ENCODE data around the gene GOLGA8F.
"Not testable (repeated sequence)": the region's sequence is repeated elsewhere in the genome, so short reads cannot be mapped to it uniquely, and the experiment has no call there.

The GOLGA8F gene

GRCh38 chr15:28378364-28378763, at the start of gene GOLGA8F:
GOLGA8F (plus strand) TSS chr15:28378664; CDS start chr15:28378762, 98 bp downstream.
- not testable (repeated sequence) for DNase-seq (ENCODE audit: low read depth in 2 of 2)

GRCh38 chr15:28357984-28358383, 20.5 kb upstream of the GOLGA8F start, which contains the start of gene GOLGA6L24:
GOLGA6L24 (minus strand) TSS chr15:28358084; CDS start chr15:28358023, 61 bp downstream.
- DNase-seq (ENCODE audit: low read depth in 2 of 2): not testable (repeated sequence)

GRCh38 chr15:28365502-28365901, 13.0 kb upstream of the GOLGA8F start:
- not testable (repeated sequence) for DNase-seq (ENCODE audit: low read depth in 2 of 2)

- DNase-seq (ENCODE audit: low read depth in 2 of 2): not testable (repeated sequence)
Measured at GRCh38 chr15:28380053-28380452, 1.6 kb downstream of the GOLGA8F start.

- not testable (repeated sequence) for DNase-seq (ENCODE audit: low read depth in 2 of 2)
Measured at GRCh38 chr15:28396022-28396421, 17.6 kb downstream of the GOLGA8F start.

- not testable (repeated sequence) for DNase-seq (ENCODE audit: low read depth in 2 of 2)
Measured at GRCh38 chr15:28402774-28403435, 24.4 kb downstream of the GOLGA8F start.

GRCh38 chr15:28420470-28420869, 42.0 kb downstream of the GOLGA8F start:
- not testable (repeated sequence) for DNase-seq (ENCODE audit: low read depth in 2 of 2)

GRCh38 chr15:28435594-28435993, 57.1 kb downstream of the GOLGA8F start:
- DNase-seq (ENCODE audit: low read depth in 2 of 2): not testable (repeated sequence)

All from activated CD8-positive, alpha-beta memory T cell treated with anti-CD3 and anti-CD28 coated beads for 4 hours (primary cell).